Neural cell (in vitro differentiated cells): ENCODE results near the gene RBM5. TPM values are rescaled to one million over a fixed set of nuclear protein-coding genes. Genes with fewer than 3 reads are reported as not detected.

Experiments
- H2AFZ ChIP-seq: fragments of 200-600, 300-800 bp; sonication (generic), shearing (Covaris generic); 2 replicates; pipeline ENCODE4 v1.6.0; 2014; ENCODE audit warnings: low read depth, mild to moderate bottlenecking, antibody characterized with exemption, low read length, moderate library complexity
- H3F3A ChIP-seq: fragments of 200-600 bp; shearing (Covaris generic); 2 replicates; pipeline ENCODE4 v1.6.1; 2016; ENCODE audit warnings: mild to moderate bottlenecking, moderate library complexity, mixed read lengths, antibody characterized with exemption, low read length; ENCODE audit not compliant: insufficient read depth, poor library complexity, severe bottlenecking
- H3K27ac ChIP-seq: fragments of 200-600, 300-800 bp; sonication (generic), shearing (Covaris generic); 2 replicates; pipeline ENCODE4 v1.5.1; 2014; ENCODE audit warnings: mild to moderate bottlenecking, low read length, moderate library complexity
- H3K27me3 ChIP-seq: fragments of 300-800, 200-600 bp; sonication (generic), shearing (Covaris generic); 2 replicates; pipeline ENCODE4 v1.6.0; 2014; ENCODE audit warnings: mild to moderate bottlenecking, low read depth, low read length, moderate library complexity; ENCODE audit not compliant: insufficient read depth
- H3K36me3 ChIP-seq: fragments of 300-800, 200-600 bp; sonication (generic), shearing (Covaris generic); 2 replicates; pipeline ENCODE4 v1.5.1; 2014; ENCODE audit warnings: mild to moderate bottlenecking, antibody characterized with exemption, low read length, moderate library complexity; ENCODE audit not compliant: insufficient read depth
- H3K4me2 ChIP-seq: fragments of 300-800, 200-600 bp; sonication (generic), shearing (Covaris generic); 2 replicates; pipeline ENCODE4 v1.6.0; 2014; ENCODE audit warnings: mild to moderate bottlenecking, low read length
- H3K4me3 ChIP-seq: fragments of 300-800, 200-600 bp; sonication (generic), shearing (Covaris generic); 2 replicates; pipeline ENCODE4 v1.5.1; 2014; ENCODE audit warnings: mild to moderate bottlenecking, low read length, moderate library complexity
- H3K79me2 ChIP-seq: fragments of 200-600 bp; shearing (Covaris generic); replicated peaks from 2 replicates; pipeline ENCODE4 v1.6.0; 2014; ENCODE audit warnings: mild to moderate bottlenecking, low read length, moderate library complexity; ENCODE audit not compliant: insufficient read depth
- H3K9ac ChIP-seq: fragments of 300-800, 200-600 bp; sonication (generic), shearing (Covaris generic); 2 replicates; pipeline ENCODE4 v1.6.1; 2016; ENCODE audit warnings: mild to moderate bottlenecking, low read length, mixed read lengths
- H3K9me2 ChIP-seq: fragments of 200-600 bp; shearing (Covaris generic); 2 replicates; pipeline ENCODE4 v1.6.1; 2016; ENCODE audit warnings: mild to moderate bottlenecking, low read length, mixed read lengths; ENCODE audit not compliant: insufficient read depth
- H3K9me3 ChIP-seq: fragments of 200-600, 300-800 bp; sonication (generic), shearing (Covaris generic); 2 replicates; pipeline ENCODE4 v1.6.1; 2016; ENCODE audit warnings: mild to moderate bottlenecking, mixed run types, low read length, moderate library complexity, mixed read lengths
- H4K20me1 ChIP-seq: fragments of 200-600 bp; shearing (Covaris generic); 2 replicates; pipeline ENCODE4 v1.6.1; 2016; ENCODE audit warnings: mild to moderate bottlenecking, mixed run types; ENCODE audit not compliant: insufficient read depth
- EP300 ChIP-seq: fragments of 450-650 bp; conservative IDR thresholded peaks from 2 replicates; pipeline ENCODE4 v1.6.1; 2014; ENCODE audit warnings: antibody characterized with exemption, mild to moderate bottlenecking, moderate library complexity; ENCODE audit not compliant: poor library complexity, severe bottlenecking
- EZH2 ChIP-seq: fragments of 200-600, 300-800 bp; shearing (Covaris generic), sonication (generic); IDR thresholded peaks from 2 replicates; pipeline ENCODE4 v1.6.1; 2014; ENCODE audit warnings: antibody characterized with exemption, low read length, borderline replicate concordance, mild to moderate bottlenecking; ENCODE audit not compliant: insufficient read depth, poor library complexity, severe bottlenecking
- MXI1 ChIP-seq: fragments of 450-650 bp; conservative IDR thresholded peaks from 2 replicates; pipeline ENCODE4 v1.6.1; 2014; ENCODE audit warnings: antibody characterized with exemption, mild to moderate bottlenecking; ENCODE audit not compliant: poor library complexity, severe bottlenecking
- POLR2AphosphoS5 ChIP-seq: IDR thresholded peaks from 2 replicates; pipeline ENCODE4 v1.6.1; 2012
- RAD21 ChIP-seq: fragments of 450-650 bp; conservative IDR thresholded peaks from 2 replicates; pipeline ENCODE4 v1.6.1; 2014; ENCODE audit warnings: antibody characterized with exemption, mild to moderate bottlenecking, moderate library complexity
- REST ChIP-seq: IDR thresholded peaks from 2 replicates; pipeline ENCODE4 v1.6.1; 2012; ENCODE audit warnings: borderline replicate concordance
- SMC3 ChIP-seq: fragments of 450-650 bp; conservative IDR thresholded peaks from 2 replicates; pipeline ENCODE4 v1.6.1; 2014; ENCODE audit warnings: antibody characterized with exemption, mild to moderate bottlenecking, moderate library complexity; ENCODE audit not compliant: poor library complexity
- TAF1 ChIP-seq: IDR thresholded peaks from 2 replicates; pipeline ENCODE4 v1.6.1; 2012; ENCODE audit warnings: low read depth
- polyA plus RNA-seq: library from polyadenylated mRNA; depleted of rRNA; stranded (reverse); fragments of >200 nt; gene quantifications from 2 replicates; pipeline ENCODE4 v1.2.3, GENCODE V29; 2014
- TF ChIP-seq, protein P1 (sequence below): fragments of 450-650 bp; IDR thresholded peaks from 2 replicates; pipeline ENCODE4 v1.5.1; 2014; ENCODE audit warnings: antibody characterized with exemption, mild to moderate bottlenecking, moderate library complexity; ENCODE audit not compliant: poor library complexity, severe bottlenecking

RBM5 gene
- polyA plus RNA-seq, 1 donor from 2014 or later = 632 TPM

- H3K79me2 ChIP-seq = no peaks in the 10 kb centered on the region
- peak overlapping the region; percentile 58 for H3K4me3 ChIP-seq
- H3K9ac ChIP-seq = peak overlapping the region; percentile 72
- TF ChIP-seq RAD21 = no peak
- peak; percentile 69 for TF ChIP-seq REST
- no peak for TF ChIP-seq EZH2
- TF ChIP-seq EP300 = peak; percentile 73
- TF ChIP-seq MXI1 = peak; percentile 49
- TF ChIP-seq, protein P1, sequence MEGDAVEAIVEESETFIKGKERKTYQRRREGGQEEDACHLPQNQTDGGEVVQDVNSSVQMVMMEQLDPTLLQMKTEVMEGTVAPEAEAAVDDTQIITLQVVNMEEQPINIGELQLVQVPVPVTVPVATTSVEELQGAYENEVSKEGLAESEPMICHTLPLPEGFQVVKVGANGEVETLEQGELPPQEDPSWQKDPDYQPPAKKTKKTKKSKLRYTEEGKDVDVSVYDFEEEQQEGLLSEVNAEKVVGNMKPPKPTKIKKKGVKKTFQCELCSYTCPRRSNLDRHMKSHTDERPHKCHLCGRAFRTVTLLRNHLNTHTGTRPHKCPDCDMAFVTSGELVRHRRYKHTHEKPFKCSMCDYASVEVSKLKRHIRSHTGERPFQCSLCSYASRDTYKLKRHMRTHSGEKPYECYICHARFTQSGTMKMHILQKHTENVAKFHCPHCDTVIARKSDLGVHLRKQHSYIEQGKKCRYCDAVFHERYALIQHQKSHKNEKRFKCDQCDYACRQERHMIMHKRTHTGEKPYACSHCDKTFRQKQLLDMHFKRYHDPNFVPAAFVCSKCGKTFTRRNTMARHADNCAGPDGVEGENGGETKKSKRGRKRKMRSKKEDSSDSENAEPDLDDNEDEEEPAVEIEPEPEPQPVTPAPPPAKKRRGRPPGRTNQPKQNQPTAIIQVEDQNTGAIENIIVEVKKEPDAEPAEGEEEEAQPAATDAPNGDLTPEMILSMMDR = no peak
- peak; percentile 16 for TF ChIP-seq SMC3
- peak; percentile 8 for TF ChIP-seq TAF1
- peak; percentile 11 for TF ChIP-seq POLR2AphosphoS5
- no peaks in the 10 kb centered on the region for H3K36me3 ChIP-seq
- no peaks in the 10 kb centered on the region for H3F3A ChIP-seq
- H3K27me3 ChIP-seq = no peaks in the 10 kb centered on the region
- peak overlapping the region; percentile 91 for H3K27ac ChIP-seq
- no peaks in the 10 kb centered on the region for H3K9me2 ChIP-seq
- peak overlapping the region; percentile 72 for H3K4me2 ChIP-seq
- H2AFZ ChIP-seq = no peak overlapping the region
- no peaks in the 10 kb centered on the region for H3K9me3 ChIP-seq
- no peaks in the 10 kb centered on the region for H4K20me1 ChIP-seq
Observed at GRCh38 chr3:50132421-50133282, 43.9 kb downstream of the RBM5 start.

DNA sequence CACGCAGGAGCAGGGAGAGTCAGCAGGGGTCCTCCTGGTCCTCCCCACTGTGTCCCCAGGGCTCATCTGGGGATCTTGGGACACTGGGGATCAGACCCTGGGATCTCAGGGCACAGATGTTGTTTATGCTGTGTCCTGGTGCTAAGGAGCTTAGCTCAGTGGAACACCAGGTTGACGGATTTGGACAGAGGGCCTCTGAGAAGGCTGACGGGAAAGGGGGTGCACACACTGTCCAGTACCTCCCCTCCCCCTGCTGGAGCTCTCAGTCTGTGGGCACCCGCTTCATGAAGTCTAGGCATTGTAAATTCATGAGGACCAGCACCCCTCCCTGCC, 44.5 kb downstream of the RBM5 start:
- H3K4me2 ChIP-seq = peak overlapping the region; percentile 72
- no peaks in the 10 kb centered on the region for H3K79me2 ChIP-seq
- H2AFZ ChIP-seq = no peak overlapping the region
- H3K9ac ChIP-seq = peak overlapping the region; percentile 72
- H3K4me3 ChIP-seq = peak overlapping the region; percentile 58
- no peaks in the 10 kb centered on the region for H3K36me3 ChIP-seq
- no peaks in the 10 kb centered on the region for H3F3A ChIP-seq
- H3K9me3 ChIP-seq = no peaks in the 10 kb centered on the region
- no peak for TF ChIP-seq POLR2AphosphoS5
- TF ChIP-seq MXI1 = no peak
- TF ChIP-seq TAF1 = peak; percentile 9
- no peaks in the 10 kb centered on the region for H3K27me3 ChIP-seq
- H3K27ac ChIP-seq = peak overlapping the region; percentile 91
- H3K9me2 ChIP-seq = no peaks in the 10 kb centered on the region
- no peaks in the 10 kb centered on the region for H4K20me1 ChIP-seq
